IPS-NIHi11 (cell line): ENCODE results near the gene CEP164.
"Not testable (repeated sequence)": the region's sequence is repeated elsewhere in the genome, so short reads cannot be mapped to it uniquely, and the experiment has no call there.

ENCODE experiments used
- DNase-seq: peaks from one replicate; pipeline ENCODE4 v3.0.0; 2012; ENCODE audit warnings: mixed read lengths, low spot score

Gene CEP164

GRCh38 chr11:117305145-117305544 is 22.5 kb upstream of the CEP164 start:
- DNase-seq: no peak

DNA sequence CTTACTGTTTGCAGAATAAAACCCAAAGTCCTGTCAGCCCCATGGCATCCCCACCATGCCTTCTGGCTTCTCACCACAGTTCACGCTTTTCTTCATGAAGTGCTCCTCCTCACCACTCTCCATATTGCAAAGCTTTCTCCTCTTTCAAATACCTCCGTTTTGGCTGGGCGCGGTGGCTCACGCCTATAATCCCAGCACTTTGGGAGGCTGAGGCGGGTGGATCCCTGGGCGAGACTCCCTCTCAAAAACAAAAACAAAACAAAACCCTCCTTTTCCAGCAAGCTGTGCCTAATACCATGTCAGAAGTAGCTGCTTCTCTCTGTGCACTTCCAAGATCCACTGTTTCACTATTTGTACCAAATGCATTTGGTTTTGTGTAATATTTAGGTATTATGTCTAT is 18.3 kb upstream of the CEP164 start:
- no peak for DNase-seq

DNA sequence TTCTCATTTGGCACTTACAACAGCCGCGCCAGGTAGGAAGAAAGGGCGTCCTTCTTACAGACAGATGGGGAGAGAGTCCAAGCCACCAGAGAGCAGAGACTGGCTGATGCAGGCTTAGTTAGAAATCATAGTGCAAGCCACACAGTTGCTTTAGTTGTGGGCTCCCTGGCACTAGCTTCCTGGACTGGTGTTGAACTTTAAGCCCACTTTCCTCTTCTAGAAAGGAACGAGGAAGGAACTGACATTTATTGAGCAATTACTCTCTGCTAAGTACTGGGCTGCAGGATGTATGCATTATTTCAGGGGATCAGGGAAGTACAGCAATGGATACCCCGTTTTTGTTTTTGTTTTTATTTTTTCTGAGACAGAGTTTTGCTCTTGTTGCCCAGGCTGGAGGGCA is 14.6 kb upstream of the CEP164 start:
- no peak for DNase-seq

- no peak for DNase-seq
Observed at GRCh38 chr11:117313828-117314768, 13.6 kb upstream of the CEP164 start.

DNA sequence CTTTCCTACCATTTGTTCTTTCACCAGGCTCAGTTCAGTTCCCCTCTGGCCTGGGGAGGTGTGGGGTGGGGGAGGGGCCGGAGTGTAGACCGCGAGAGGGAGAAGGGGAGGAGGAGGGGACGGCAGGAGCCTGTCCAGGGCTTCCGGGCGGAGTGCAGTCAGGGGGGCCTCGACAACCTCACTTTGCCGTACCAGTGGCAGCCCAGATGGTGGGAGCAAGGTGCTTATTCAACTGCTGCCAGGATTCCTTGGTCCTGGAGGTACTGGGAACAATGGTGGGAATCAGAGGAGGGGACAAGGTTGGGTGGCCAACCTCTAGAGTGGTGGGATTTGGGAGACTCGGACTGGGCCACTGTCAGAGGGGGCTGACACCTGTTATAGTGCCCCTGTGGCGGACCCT is 12.8 kb upstream of the CEP164 start:
- peak; percentile 38 for DNase-seq

- no peak for DNase-seq
Observed at GRCh38 chr11:117315285-117316196, 12.1 kb upstream of the CEP164 start.

DNA sequence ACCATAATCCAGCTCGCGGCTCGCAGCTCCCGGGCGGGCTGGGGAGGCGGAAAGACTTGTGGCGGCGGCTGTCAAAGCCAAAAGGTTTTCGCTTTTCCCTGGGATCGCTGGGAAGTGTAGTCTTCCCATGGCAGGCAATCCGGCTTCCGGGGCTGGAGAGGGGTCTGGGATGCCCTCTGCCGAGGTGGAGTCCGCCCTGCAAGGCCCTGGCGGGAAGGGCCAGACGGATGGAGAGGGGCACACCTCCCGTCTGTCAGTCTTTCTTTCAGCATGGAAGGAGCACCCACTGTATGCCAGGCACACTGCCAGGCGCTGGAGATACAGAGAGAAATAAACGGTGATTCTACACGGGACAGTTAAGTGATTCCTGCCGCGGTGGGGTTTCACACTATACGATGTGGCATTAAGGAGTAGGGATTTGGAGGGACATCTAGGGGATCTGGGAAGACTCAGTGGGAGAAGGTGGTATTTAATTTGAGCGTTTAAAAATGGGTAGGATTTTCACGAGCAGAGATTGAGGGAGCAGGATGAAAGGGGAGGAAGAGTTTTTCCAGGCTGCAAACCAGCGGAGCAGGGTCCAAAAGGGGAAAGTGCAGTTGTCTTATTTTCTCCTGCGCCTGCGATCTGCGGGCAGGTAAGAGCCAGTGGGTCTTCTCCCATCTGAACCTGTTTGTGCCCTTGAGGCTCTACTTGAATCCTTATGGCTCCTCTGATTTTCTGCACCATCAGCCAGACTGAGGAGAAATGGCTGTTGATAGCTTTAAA is 11.3 kb upstream of the CEP164 start, which contains the start of gene BACE1:
TSS of gene BACE1 (minus strand) at position 60 of the 765 bp plus-strand sequence. CDS start 461 bp downstream, outside the sequence.
- DNase-seq: peak; percentile 92

GRCh38 chr11:117318738-117319137 is 8.9 kb upstream of the CEP164 start:
- no peak for DNase-seq

- no peak for DNase-seq
Observed at GRCh38 chr11:117319214-117319840, 8.3 kb upstream of the CEP164 start.

GRCh38 chr11:117327255-117327566 is 443 bp upstream of the CEP164 start:
- not testable (repeated sequence) for DNase-seq

- DNase-seq: peak; percentile 16
Observed at GRCh38 chr11:117328375-117329010, 839 bp downstream of the CEP164 start.

GRCh38 chr11:117332843-117333242 is 5.2 kb downstream of the CEP164 start:
- DNase-seq: no peak

DNA sequence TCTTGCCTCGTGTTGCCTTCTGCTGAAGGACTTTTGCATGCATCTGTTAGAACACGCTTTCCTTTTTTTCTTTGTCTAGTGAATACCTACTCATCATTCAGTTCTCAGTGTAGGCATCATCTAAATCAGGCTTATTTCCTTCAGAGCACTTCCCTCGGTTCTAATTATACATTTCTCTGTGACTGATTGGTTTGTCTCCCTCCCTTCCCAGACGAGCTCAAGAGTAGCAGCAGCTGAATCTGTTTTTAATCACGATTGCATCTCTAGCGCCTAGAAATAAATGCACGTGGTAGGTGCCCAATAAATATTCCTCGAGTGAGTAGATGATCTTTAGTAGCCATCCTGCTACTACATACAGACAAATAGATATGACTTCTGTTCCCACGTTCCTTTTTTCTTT is 6.3 kb downstream of the CEP164 start:
- no peak for DNase-seq

DNA sequence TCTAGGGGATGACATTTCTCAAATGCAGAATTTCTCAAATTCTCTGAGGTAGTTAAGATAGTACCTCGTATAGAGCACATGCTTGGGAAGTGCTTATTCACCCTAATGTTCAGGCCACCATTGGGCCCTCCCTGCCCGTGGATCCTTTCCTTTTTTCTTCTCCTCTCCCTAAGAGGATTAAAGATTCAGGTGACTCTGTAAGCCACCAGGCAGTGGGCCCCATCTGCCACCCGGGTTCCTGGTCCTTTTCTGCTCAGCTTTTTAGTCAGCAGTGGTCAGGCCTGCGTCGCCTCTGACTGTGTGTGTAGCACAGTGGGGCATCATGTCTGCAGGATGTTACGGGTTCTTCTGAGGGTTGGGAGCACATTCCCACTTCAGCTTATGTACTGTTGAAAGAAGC is 7.2 kb downstream of the CEP164 start:
- no peak for DNase-seq

DNA sequence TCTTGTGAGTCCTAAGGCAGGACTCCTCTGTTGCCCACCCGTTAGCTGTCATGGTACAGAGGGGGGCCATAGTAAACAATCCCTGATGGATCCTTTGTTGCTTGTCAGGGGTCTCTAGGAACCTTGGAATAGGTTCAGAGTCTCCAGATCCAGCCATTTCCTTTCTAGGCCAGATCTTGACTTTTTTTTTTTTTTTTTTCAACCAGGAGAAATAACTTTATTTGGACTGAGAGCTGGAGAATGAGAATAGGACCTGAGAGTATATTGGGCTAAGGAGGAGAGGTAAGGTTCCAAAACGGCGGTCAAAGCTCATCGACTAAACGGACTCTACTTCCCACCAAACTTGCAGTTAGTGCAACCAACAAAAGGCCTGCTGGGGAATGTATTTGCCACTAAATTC is 7.7 kb downstream of the CEP164 start:
- DNase-seq: no peak

GRCh38 chr11:117337076-117337475 is 9.4 kb downstream of the CEP164 start:
- DNase-seq: no peak

DNA sequence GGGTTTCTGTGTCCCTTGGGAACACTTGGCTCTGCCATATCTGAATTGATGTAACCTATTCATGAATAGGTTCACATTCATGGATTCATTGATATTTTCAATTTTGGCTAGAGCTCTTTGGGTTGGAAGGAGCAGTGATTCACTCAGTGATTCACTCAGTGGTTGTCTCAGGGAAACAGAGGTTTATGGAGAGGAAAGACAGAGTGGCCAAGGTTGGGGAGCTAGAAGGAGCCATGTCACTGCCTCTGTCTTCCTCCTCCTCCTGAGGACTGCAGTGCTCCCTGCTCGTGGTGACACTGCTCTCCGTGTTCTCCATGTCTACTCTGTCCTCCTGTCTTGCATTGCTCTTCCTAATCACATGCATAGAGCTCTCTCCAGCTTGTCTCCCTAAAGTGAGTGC is 17.4 kb downstream of the CEP164 start:
- no peak for DNase-seq

DNA sequence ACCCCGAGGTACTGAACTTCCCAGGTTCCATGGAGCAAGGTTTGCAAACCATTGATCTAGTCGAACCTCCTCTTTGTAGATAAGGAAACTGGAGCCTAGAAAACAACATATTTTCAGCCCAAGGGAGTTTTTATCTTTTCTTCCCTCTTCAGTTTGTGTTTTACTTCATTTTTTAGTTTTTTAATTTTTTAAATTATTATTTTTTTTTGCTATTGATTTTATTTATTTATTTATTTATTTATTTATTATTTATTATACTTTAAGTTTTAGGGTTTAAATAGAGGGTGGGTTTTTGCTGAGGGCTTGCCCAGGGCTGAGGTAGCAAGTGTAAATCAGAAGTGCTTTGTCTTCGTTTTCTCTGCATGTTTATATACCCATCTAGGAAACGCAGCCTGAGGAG is 26.9 kb downstream of the CEP164 start:
- no peak for DNase-seq

- no peak for DNase-seq
Observed at GRCh38 chr11:117356126-117356890, 28.7 kb downstream of the CEP164 start.

DNA sequence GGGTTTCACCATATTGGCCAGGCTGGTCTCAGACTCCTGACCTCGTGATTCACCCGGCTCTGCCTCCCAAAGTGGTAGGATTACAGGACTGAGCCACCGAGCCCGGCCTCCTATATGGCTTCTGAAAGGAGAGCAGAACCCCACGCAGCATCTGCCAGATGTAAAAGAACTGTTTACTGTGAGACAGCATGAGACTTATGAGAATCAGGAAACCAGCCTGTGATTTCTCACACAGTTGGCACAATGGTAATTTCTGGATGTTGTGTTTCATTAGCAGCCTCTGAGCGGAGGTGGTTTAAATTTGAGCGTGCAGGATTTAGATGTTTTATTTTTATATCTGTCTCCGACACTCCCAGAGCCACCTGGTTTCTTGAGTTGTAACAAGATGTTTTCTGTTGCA is 33.8 kb downstream of the CEP164 start:
- DNase-seq: no peak
